OCI-LY1 (cell line): ENCODE data around the gene RAX2.

Experiments used
- H2AFZ ChIP-seq: fragments of 200-600 bp; sonication (generic), shearing (Covaris generic); 2 replicates; pipeline ENCODE4 v1.6.0; 2014; ENCODE audit warnings: antibody characterized with exemption, mild to moderate bottlenecking, low read length
- H3F3A ChIP-seq: fragments of 200-600 bp; sonication (generic), shearing (Covaris generic); 2 replicates; pipeline ENCODE4 v1.6.0; 2014; ENCODE audit warnings: mild to moderate bottlenecking, antibody characterized with exemption, low read length, moderate library complexity; ENCODE audit not compliant: insufficient read depth
- H3K27ac ChIP-seq: fragments of 200-600 bp; sonication (generic); 2 replicates; pipeline ENCODE4 v1.5.1; 2014; ENCODE audit warnings: low read length, mixed run types, mild to moderate bottlenecking, low read depth; ENCODE audit not compliant: poor library complexity, severe bottlenecking
- H3K27me3 ChIP-seq: fragments of 200-600 bp; sonication (generic); 2 replicates; pipeline ENCODE4 v1.6.0; 2014; ENCODE audit warnings: antibody characterized with exemption, mild to moderate bottlenecking, low read length, moderate library complexity; ENCODE audit not compliant: insufficient read depth
- H3K36me3 ChIP-seq: fragments of 200-600 bp; sonication (generic); 2 replicates; pipeline ENCODE4 v1.6.1; 2014; ENCODE audit warnings: mild to moderate bottlenecking, antibody characterized with exemption, low read length, moderate library complexity, mixed read lengths; ENCODE audit not compliant: insufficient read depth
- H3K4me1 ChIP-seq: fragments of 200-600 bp; sonication (generic); 2 replicates; pipeline ENCODE4 v1.5.1; 2014; ENCODE audit warnings: mild to moderate bottlenecking, low read length, moderate library complexity; ENCODE audit not compliant: insufficient read depth, severe bottlenecking
- H3K4me2 ChIP-seq: fragments of 200-600 bp; sonication (generic), shearing (Covaris generic); 2 replicates; pipeline ENCODE4 v1.6.1; 2014; ENCODE audit warnings: low read length
- H3K4me3 ChIP-seq: fragments of 200-600 bp; sonication (generic); 2 replicates; pipeline ENCODE4 v1.5.1; 2014; ENCODE audit warnings: low read length, low read depth, mild to moderate bottlenecking, mixed read lengths; ENCODE audit not compliant: poor library complexity, severe bottlenecking
- H3K79me2 ChIP-seq: fragments of 200-600 bp; shearing (Covaris generic); 2 replicates; pipeline ENCODE4 v1.6.1; 2016; ENCODE audit warnings: mixed run types, low read length, mixed read lengths; ENCODE audit not compliant: insufficient read depth
- H3K9ac ChIP-seq: fragments of 200-600 bp; sonication (generic), shearing (Covaris generic); 2 replicates; pipeline ENCODE4 v1.6.1; 2014; ENCODE audit warnings: mild to moderate bottlenecking, low read length, mixed read lengths
- H3K9me2 ChIP-seq: fragments of 200-600 bp; sonication (generic), shearing (Covaris generic); 2 replicates; pipeline ENCODE4 v1.6.1; 2014; ENCODE audit warnings: low read depth, mild to moderate bottlenecking, low read length, mixed read lengths
- H3K9me3 ChIP-seq: fragments of 200-600 bp; shearing (Covaris generic); 2 replicates; pipeline ENCODE4 v1.6.1; 2014; ENCODE audit warnings: low read length, mixed read lengths
- H4K20me1 ChIP-seq: fragments of 200-600 bp; sonication (generic), shearing (Covaris generic); 2 replicates; pipeline ENCODE4 v1.6.0; 2016; ENCODE audit warnings: mild to moderate bottlenecking, low read length; ENCODE audit not compliant: insufficient read depth
- CTCF ChIP-seq: fragments of 200-600 bp; sonication (generic), shearing (Covaris generic); IDR thresholded peaks from 2 replicates; pipeline ENCODE4 v1.5.1; 2017; ENCODE audit warnings: mild to moderate bottlenecking, antibody characterized with exemption, low read length, moderate library complexity, mixed read lengths
- EZH2 ChIP-seq: fragments of 200-600 bp; sonication (generic), shearing (Covaris generic); IDR thresholded peaks from 2 replicates; pipeline ENCODE4 v1.8.0; 2017; ENCODE audit warnings: borderline replicate concordance, mixed run types, mild to moderate bottlenecking, antibody characterized with exemption, low read length, moderate library complexity, mixed read lengths

The RAX2 gene

GRCh38 chr19:3790209-3790734 lies 18.2 kb upstream of the RAX2 start:
- Histone ChIP-seq H3K36me3 (no peaks in the 10 kb centered on the region), H3K9me3 (no peaks in the 10 kb centered on the region), H3K4me2 (no peak overlapping the region), H3K27ac (no peak overlapping the region), H3K4me3 (no peak overlapping the region), H3F3A (no peaks in the 10 kb centered on the region), H2AFZ (no peak overlapping the region), H3K9ac (no peak overlapping the region), H3K9me2 (no peaks in the 10 kb centered on the region), H3K4me1 (no peaks in the 10 kb centered on the region), H4K20me1 (no peaks in the 10 kb centered on the region), H3K79me2 (no peaks in the 10 kb centered on the region), H3K27me3 (peaks cover 3% of the 10 kb centered on the region; the same call in 1 of the 2 replicates)
- TF ChIP-seq CTCF, result no peak

- H3K4me2 ChIP-seq, result no peak overlapping the region
- H3K9me2 ChIP-seq, result no peaks in the 10 kb centered on the region
- TF ChIP-seq CTCF (no peak), EZH2 (no peak)
- H3K36me3 ChIP-seq, result no peaks in the 10 kb centered on the region
- no peaks in the 10 kb centered on the region for H4K20me1 ChIP-seq
- H3K4me3 ChIP-seq, result no peak overlapping the region
- no peaks in the 10 kb centered on the region for H3K4me1 ChIP-seq
- no peak overlapping the region for H3K9ac ChIP-seq
- no peaks in the 10 kb centered on the region for H3K9me3 ChIP-seq
- peaks cover 4% of the 10 kb centered on the region; the same call in 1 of the 2 replicates for H3K27me3 ChIP-seq
- H2AFZ ChIP-seq, result no peak overlapping the region
- H3K79me2 ChIP-seq, result no peaks in the 10 kb centered on the region
- H3F3A ChIP-seq, result no peaks in the 10 kb centered on the region
- no peak overlapping the region for H3K27ac ChIP-seq
These were observed 17.2 kb upstream of the RAX2 start for GRCh38 chr19:3788996-3789778.

- Histone ChIP-seq H3F3A (no peaks in the 10 kb centered on the region), H3K79me2 (no peaks in the 10 kb centered on the region), H3K4me3 (no peak within 1 kb of the TSS), H3K4me2 (no peak within 1 kb of the TSS), H3K9me2 (no peaks in the 10 kb centered on the region), H3K9ac (no peak within 1 kb of the TSS), H3K27me3 (peaks cover 3% of the 10 kb centered on the region; the same call in 1 of the 2 replicates), H3K9me3 (peaks cover 11% of the 10 kb centered on the region), H4K20me1 (no peaks in the 10 kb centered on the region), H3K27ac (no peak within 1 kb of the TSS), H3K36me3 (no peaks in the 10 kb centered on the region; the same call in 1 of the 2 replicates), H3K4me1 (no peaks in the 10 kb centered on the region), H2AFZ (no peak within 1 kb of the TSS)
- no peak for TF ChIP-seq CTCF
- no peak for TF ChIP-seq EZH2
These were observed 14.2 kb upstream of the RAX2 start, which contains the start of gene MATK for GRCh38 chr19:3785938-3786824. TSS of gene MATK (minus strand) at chr19:3786381. CDS start at chr19:3785135, 1,246 bp downstream.
